Hepatocyte (in vitro differentiated cells): ENCODE results near the gene RAPGEF5. TPM values are rescaled to one million over a fixed set of nuclear protein-coding genes. Genes with fewer than 3 reads are reported as not detected.

ENCODE experiments used
- DNase-seq: peaks from one replicate; pipeline ENCODE4 v3.0.0-alpha.2; 2016; ENCODE audit warnings: low spot score
- H2AFZ ChIP-seq: fragments of 200-600 bp; sonication (generic); 2 replicates; pipeline ENCODE4 v1.6.0; 2016; ENCODE audit warnings: antibody characterized with exemption, mild to moderate bottlenecking
- H3K27ac ChIP-seq: fragments of 200-600 bp; sonication (generic); 2 replicates; pipeline ENCODE4 v1.5.1; 2016; ENCODE audit warnings: mild to moderate bottlenecking
- H3K27me3 ChIP-seq: fragments of 200-600 bp; sonication (generic); 2 replicates; pipeline ENCODE4 v1.6.1; 2016
- H3K36me3 ChIP-seq: fragments of 200-600 bp; sonication (generic); replicated peaks from 2 replicates; pipeline ENCODE4 v1.5.1; 2016; ENCODE audit warnings: low read depth; ENCODE audit not compliant: insufficient read depth
- H3K4me1 ChIP-seq: fragments of 200-600 bp; sonication (generic); 2 replicates; pipeline ENCODE4 v1.5.1; 2016; ENCODE audit warnings: mild to moderate bottlenecking, moderate library complexity; ENCODE audit not compliant: insufficient read depth
- H3K4me2 ChIP-seq: fragments of 200-600 bp; sonication (generic); 2 replicates; pipeline ENCODE4 v1.6.0; 2016
- H3K4me3 ChIP-seq: fragments of 200-600 bp; sonication (generic); 2 replicates; pipeline ENCODE4 v1.5.1; 2016; ENCODE audit warnings: mild to moderate bottlenecking
- H3K79me2 ChIP-seq: fragments of 200-600 bp; sonication (generic); 2 replicates; pipeline ENCODE4 v1.6.0; 2017; ENCODE audit warnings: mild to moderate bottlenecking
- H3K9me2 ChIP-seq: fragments of 200-600 bp; sonication (generic); replicated peaks from 2 replicates; pipeline ENCODE4 v1.6.0; 2017; ENCODE audit warnings: mild to moderate bottlenecking; ENCODE audit not compliant: insufficient read depth
- H3K9me3 ChIP-seq: fragments of 200-600 bp; sonication (generic); 2 replicates; pipeline ENCODE4 v1.5.1; 2016; ENCODE audit warnings: low read depth, mild to moderate bottlenecking
- H4K20me1 ChIP-seq: fragments of 200-600 bp; sonication (generic); 2 replicates; pipeline ENCODE4 v1.6.0; 2016; ENCODE audit warnings: mild to moderate bottlenecking; ENCODE audit not compliant: insufficient read depth, poor library complexity, severe bottlenecking
- EZH2 ChIP-seq: fragments of 200-600 bp; sonication (generic); IDR thresholded peaks from 2 replicates; pipeline ENCODE4 v1.6.1; 2016; ENCODE audit warnings: antibody characterized with exemption, mild to moderate bottlenecking, borderline replicate concordance
- EZH2phosphoT487 ChIP-seq: fragments of 200-600 bp; sonication (generic); IDR thresholded peaks from one replicate; pipeline ENCODE4 v1.6.1; 2018; ENCODE audit warnings: antibody characterized with exemption, mild to moderate bottlenecking, low read depth, moderate library complexity; ENCODE audit not compliant: unreplicated experiment, severe bottlenecking
- WGBS: methylation state at CpG from one replicate; pipeline ENCODE4 v1.1.6; 2016; ENCODE audit warnings: low lambda C conversion rate; ENCODE audit errors: missing lambda C conversion rate; 5-methylcytosine and 5-hydroxymethylcytosine counted together
- polyA plus RNA-seq: library from polyadenylated mRNA; unstranded; fragments of >200 nt; fragmentation: Nextera tagmentation; extraction: Ambion mirVana; gene quantifications from 2 replicates; pipeline ENCODE4 v1.2.1, GENCODE V29; 2016
- total RNA-seq: library from RNA; depleted of rRNA; stranded (reverse); fragments of >200 nt; gene quantifications from 2 replicates; pipeline ENCODE4 v1.2.3, GENCODE V29; 2014
- TF ChIP-seq, protein P1 (sequence below): fragments of 200-600 bp; sonication (generic); IDR thresholded peaks from 2 replicates; pipeline ENCODE4 v1.5.1; 2016; ENCODE audit warnings: antibody characterized with exemption, mild to moderate bottlenecking; ENCODE audit not compliant: poor library complexity

Gene RAPGEF5
- total and polyA plus RNA-seq, 2 experiments from 2014 or later: 5.2 to 14.5 TPM

DNA sequence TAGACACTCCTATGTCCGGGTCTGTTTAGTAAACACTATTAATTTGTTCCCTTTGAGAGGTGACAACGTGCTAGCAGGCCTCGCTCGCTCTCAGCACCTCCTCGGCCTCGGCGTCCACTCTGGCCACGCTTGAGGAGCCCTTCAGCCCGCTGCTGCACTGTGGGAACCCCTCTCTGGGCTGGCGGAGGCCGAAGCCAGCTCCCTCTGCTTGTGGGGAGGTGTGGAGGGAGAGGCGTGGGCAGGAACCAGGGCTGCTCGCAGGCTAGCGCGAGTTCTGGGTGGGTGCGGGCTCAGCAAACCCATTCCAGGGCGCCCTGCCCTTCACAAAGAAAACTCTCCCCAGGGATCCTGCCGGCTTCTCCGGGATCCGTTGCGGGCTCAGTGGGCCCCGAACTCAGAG, 266.8 kb downstream of the RAPGEF5 start:
- no peaks in the 10 kb centered on the region for H3K4me1 ChIP-seq
- no peak overlapping the region for H3K4me3 ChIP-seq
- no peak overlapping the region for H3K4me2 ChIP-seq
- no peak overlapping the region for H2AFZ ChIP-seq
- no peak for DNase-seq
- no peak overlapping the region for H3K27ac ChIP-seq
- no peaks in the 10 kb centered on the region for H3K36me3 ChIP-seq
- H4K20me1 ChIP-seq: no peaks in the 10 kb centered on the region
- H3K27me3 ChIP-seq: no peaks in the 10 kb centered on the region
- no peaks in the 10 kb centered on the region for H3K79me2 ChIP-seq
- no peaks in the 10 kb centered on the region for H3K9me3 ChIP-seq
- no peak for TF ChIP-seq EZH2
- TF ChIP-seq EZH2phosphoT487: no peak
- TF ChIP-seq, protein P1, sequence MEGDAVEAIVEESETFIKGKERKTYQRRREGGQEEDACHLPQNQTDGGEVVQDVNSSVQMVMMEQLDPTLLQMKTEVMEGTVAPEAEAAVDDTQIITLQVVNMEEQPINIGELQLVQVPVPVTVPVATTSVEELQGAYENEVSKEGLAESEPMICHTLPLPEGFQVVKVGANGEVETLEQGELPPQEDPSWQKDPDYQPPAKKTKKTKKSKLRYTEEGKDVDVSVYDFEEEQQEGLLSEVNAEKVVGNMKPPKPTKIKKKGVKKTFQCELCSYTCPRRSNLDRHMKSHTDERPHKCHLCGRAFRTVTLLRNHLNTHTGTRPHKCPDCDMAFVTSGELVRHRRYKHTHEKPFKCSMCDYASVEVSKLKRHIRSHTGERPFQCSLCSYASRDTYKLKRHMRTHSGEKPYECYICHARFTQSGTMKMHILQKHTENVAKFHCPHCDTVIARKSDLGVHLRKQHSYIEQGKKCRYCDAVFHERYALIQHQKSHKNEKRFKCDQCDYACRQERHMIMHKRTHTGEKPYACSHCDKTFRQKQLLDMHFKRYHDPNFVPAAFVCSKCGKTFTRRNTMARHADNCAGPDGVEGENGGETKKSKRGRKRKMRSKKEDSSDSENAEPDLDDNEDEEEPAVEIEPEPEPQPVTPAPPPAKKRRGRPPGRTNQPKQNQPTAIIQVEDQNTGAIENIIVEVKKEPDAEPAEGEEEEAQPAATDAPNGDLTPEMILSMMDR: no peak
- WGBS: 94% methylated on average over 22 of the region's 22 CpGs
- H3K9me2 ChIP-seq: no peaks in the 10 kb centered on the region

DNA sequence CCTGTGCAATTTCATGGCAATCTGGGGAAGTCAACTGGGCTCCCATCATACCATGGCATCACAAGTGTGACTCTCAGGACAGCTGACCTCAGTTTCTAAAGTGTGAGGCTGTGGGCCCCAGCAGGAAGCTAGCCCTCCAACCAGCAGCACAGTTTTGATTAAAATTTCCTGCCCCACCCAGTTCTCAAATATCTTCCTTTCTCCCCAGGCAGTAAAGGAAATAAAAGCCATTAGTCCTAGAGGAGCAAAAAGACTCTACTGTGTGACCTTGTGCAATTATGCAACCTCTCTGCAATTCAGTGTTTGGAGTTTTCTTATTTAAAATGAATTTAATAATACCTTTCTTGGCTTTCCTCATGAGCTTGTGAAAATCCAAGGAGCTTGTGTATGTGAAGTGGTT, 268.1 kb downstream of the RAPGEF5 start:
- H3K36me3 ChIP-seq: no peaks in the 10 kb centered on the region
- no peak for TF ChIP-seq EZH2phosphoT487
- TF ChIP-seq, protein P1: no peak
- no peak for TF ChIP-seq EZH2
- no peaks in the 10 kb centered on the region for H3K9me2 ChIP-seq
- no peaks in the 10 kb centered on the region for H3K9me3 ChIP-seq
- H4K20me1 ChIP-seq: no peaks in the 10 kb centered on the region
- no peaks in the 10 kb centered on the region for H3K27me3 ChIP-seq
- H2AFZ ChIP-seq: no peak overlapping the region
- H3K27ac ChIP-seq: no peak overlapping the region
- H3K4me2 ChIP-seq: no peak overlapping the region
- no peak overlapping the region for H3K4me3 ChIP-seq
- H3K4me1 ChIP-seq: no peaks in the 10 kb centered on the region
- H3K79me2 ChIP-seq: no peaks in the 10 kb centered on the region
- DNase-seq: no peak

DNA sequence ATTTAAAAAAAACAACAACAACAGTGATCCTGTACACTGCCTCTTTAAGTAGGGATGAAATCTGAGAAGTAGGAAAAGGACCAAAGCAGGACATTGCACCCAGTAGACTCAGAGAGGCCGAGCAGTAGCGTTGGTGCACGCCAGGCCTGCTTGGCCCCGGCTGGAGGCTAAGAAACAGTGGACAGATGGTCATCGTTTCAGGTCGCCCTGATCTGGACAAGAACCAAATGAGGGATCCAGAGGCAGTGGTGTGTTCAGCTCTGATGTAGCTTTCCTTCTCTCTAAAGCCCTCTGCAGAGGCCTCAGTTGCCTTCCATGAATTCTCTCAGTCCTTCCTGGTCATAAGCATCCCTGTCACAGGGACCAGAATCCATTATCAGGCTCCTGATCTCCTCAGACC, 269.1 kb downstream of the RAPGEF5 start:
- WGBS: 83% methylated on average over 6 of the region's 6 CpGs
- no peak overlapping the region for H3K4me2 ChIP-seq
- H3K79me2 ChIP-seq: no peaks in the 10 kb centered on the region
- H4K20me1 ChIP-seq: no peaks in the 10 kb centered on the region
- H3K4me3 ChIP-seq: no peak overlapping the region
- no peaks in the 10 kb centered on the region for H3K27me3 ChIP-seq
- H3K9me3 ChIP-seq: no peaks in the 10 kb centered on the region
- H3K27ac ChIP-seq: no peak overlapping the region
- TF ChIP-seq EZH2phosphoT487 (no peak), EZH2 (no peak)
- TF ChIP-seq, protein P1: no peak
- no peaks in the 10 kb centered on the region for H3K9me2 ChIP-seq
- no peak overlapping the region for H2AFZ ChIP-seq
- H3K4me1 ChIP-seq: no peaks in the 10 kb centered on the region
- no peaks in the 10 kb centered on the region for H3K36me3 ChIP-seq
- DNase-seq: no peak

DNA sequence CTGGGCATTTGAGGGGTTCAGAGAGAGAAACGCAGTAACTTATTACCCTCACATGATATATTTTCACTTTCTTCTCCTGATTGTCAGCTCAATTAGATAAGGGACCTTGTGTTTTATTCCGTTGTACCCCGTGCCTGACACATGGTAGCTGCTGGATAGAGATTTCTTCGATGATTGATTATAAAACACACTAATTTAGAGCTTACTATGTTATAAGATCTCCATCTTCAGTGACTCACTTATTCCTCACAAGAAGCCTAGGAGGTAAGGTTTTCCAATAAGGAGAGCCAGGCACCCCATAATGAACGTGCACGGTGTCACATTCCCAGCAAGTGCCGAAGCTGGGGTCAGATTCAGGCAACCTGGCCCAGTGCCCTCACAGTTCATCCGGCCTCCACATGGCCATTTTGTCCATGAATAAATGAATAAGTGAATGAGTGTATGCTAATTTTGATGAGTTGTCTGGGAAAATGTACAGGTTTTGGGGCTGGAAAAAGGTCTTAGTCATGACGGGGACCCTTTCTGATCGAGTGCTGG, 273.2 kb downstream of the RAPGEF5 start:
- DNase-seq: peak; percentile 12
- Histone ChIP-seq H3K27ac (peak overlapping the region; percentile 91), H2AFZ (peak overlapping the region; percentile 98), H3K4me2 (peak overlapping the region; percentile 94), H3K27me3 (no peaks in the 10 kb centered on the region), H3K4me3 (peak overlapping the region; percentile 96), H3K9me2 (no peaks in the 10 kb centered on the region), H3K36me3 (no peaks in the 10 kb centered on the region), H3K9me3 (no peaks in the 10 kb centered on the region), H3K4me1 (no peaks in the 10 kb centered on the region), H3K79me2 (no peaks in the 10 kb centered on the region), H4K20me1 (no peaks in the 10 kb centered on the region)
- WGBS: 46% methylated on average over 10 of the region's 10 CpGs
- TF ChIP-seq EZH2phosphoT487 (no peak), EZH2 (no peak)
- TF ChIP-seq, protein P1: no peak
